Skeletal muscle satellite cell (primary cell): ENCODE data around the gene SCUBE1.

Experiments
- H3K27me3 ChIP-seq: 2 replicates; pipeline ENCODE4 v1.7.0; 2013; ENCODE audit warnings: low read length; ENCODE audit not compliant: control insufficient read depth, insufficient read depth
- H3K36me3 ChIP-seq: 2 replicates; pipeline ENCODE4 v1.7.0; 2013; ENCODE audit warnings: mild to moderate bottlenecking, control low read depth, low read length; ENCODE audit not compliant: insufficient read depth
- H3K4me1 ChIP-seq: 2 replicates; pipeline ENCODE4 v1.7.0; 2013; ENCODE audit warnings: low read length; ENCODE audit not compliant: control insufficient read depth, insufficient read depth
- H3K4me2 ChIP-seq: 2 replicates; pipeline ENCODE4 v1.7.0; 2013; ENCODE audit warnings: mild to moderate bottlenecking, low read length
- H3K4me3 ChIP-seq: 2 replicates; pipeline ENCODE4 v1.7.0; 2013; ENCODE audit warnings: low read length
- H3K9ac ChIP-seq: 2 replicates; pipeline ENCODE4 v1.7.0; 2013; ENCODE audit warnings: mild to moderate bottlenecking, low read depth, low read length, moderate library complexity
- H3K9me3 ChIP-seq: replicated peaks from 2 replicates; pipeline ENCODE4 v1.7.0; 2013; ENCODE audit warnings: mild to moderate bottlenecking, control low read depth, low read length

Gene SCUBE1

GRCh38 chr22:43212434-43212952, 130.7 kb downstream of the SCUBE1 start:
- Histone ChIP-seq H3K4me3 (no peak overlapping the region), H3K27me3 (peaks cover 27% of the 10 kb centered on the region), H3K4me2 (no peak overlapping the region), H3K36me3 (no peaks in the 10 kb centered on the region), H3K9ac (no peak overlapping the region), H3K4me1 (no peaks in the 10 kb centered on the region), H3K9me3 (no peaks in the 10 kb centered on the region)

- H3K4me2 ChIP-seq, result no peak overlapping the region
- H3K9ac ChIP-seq, result no peak overlapping the region
- no peak overlapping the region for H3K4me3 ChIP-seq
- no peaks in the 10 kb centered on the region for H3K9me3 ChIP-seq
- H3K36me3 ChIP-seq, result no peaks in the 10 kb centered on the region
- peaks cover 26% of the 10 kb centered on the region for H3K27me3 ChIP-seq
- H3K4me1 ChIP-seq, result no peaks in the 10 kb centered on the region
Measured at GRCh38 chr22:43211941-43212433, 131.2 kb downstream of the SCUBE1 start.

- Histone ChIP-seq H3K4me2 (no peak overlapping the region), H3K9me3 (no peaks in the 10 kb centered on the region), H3K4me3 (no peak overlapping the region), H3K4me1 (no peaks in the 10 kb centered on the region), H3K27me3 (peaks cover 26% of the 10 kb centered on the region), H3K9ac (no peak overlapping the region), H3K36me3 (no peaks in the 10 kb centered on the region)
Measured at GRCh38 chr22:43210631-43211515, 132.3 kb downstream of the SCUBE1 start.

- peaks cover 20% of the 10 kb centered on the region for H3K27me3 ChIP-seq
- no peaks in the 10 kb centered on the region for H3K36me3 ChIP-seq
- no peak overlapping the region for H3K9ac ChIP-seq
- no peak overlapping the region for H3K4me3 ChIP-seq
- H3K9me3 ChIP-seq, result no peaks in the 10 kb centered on the region
- H3K4me2 ChIP-seq, result no peak overlapping the region
- no peaks in the 10 kb centered on the region for H3K4me1 ChIP-seq
Measured at GRCh38 chr22:43209971-43210370, 133.2 kb downstream of the SCUBE1 start.

GRCh38 chr22:43209523-43209890, 133.7 kb downstream of the SCUBE1 start:
- no peaks in the 10 kb centered on the region for H3K4me1 ChIP-seq
- no peak overlapping the region for H3K4me2 ChIP-seq
- H3K36me3 ChIP-seq, result no peaks in the 10 kb centered on the region
- no peak overlapping the region for H3K4me3 ChIP-seq
- H3K9ac ChIP-seq, result no peak overlapping the region
- H3K9me3 ChIP-seq, result no peaks in the 10 kb centered on the region
- H3K27me3 ChIP-seq, result peaks cover 19% of the 10 kb centered on the region

- Histone ChIP-seq H3K9me3 (no peaks in the 10 kb centered on the region), H3K4me3 (no peak overlapping the region), H3K9ac (no peak overlapping the region), H3K4me2 (no peak overlapping the region), H3K27me3 (peaks cover 19% of the 10 kb centered on the region), H3K36me3 (no peaks in the 10 kb centered on the region), H3K4me1 (no peaks in the 10 kb centered on the region)
Measured at GRCh38 chr22:43208703-43209522, 134.3 kb downstream of the SCUBE1 start.

GRCh38 chr22:43207849-43208702, 135.1 kb downstream of the SCUBE1 start:
- no peaks in the 10 kb centered on the region for H3K9me3 ChIP-seq
- H3K4me1 ChIP-seq, result no peaks in the 10 kb centered on the region
- H3K36me3 ChIP-seq, result no peaks in the 10 kb centered on the region
- H3K4me3 ChIP-seq, result no peak overlapping the region
- H3K27me3 ChIP-seq, result peaks cover 12% of the 10 kb centered on the region
- H3K9ac ChIP-seq, result no peak overlapping the region
- no peak overlapping the region for H3K4me2 ChIP-seq

- Histone ChIP-seq H3K4me2 (no peak overlapping the region), H3K4me3 (no peak overlapping the region), H3K9me3 (no peaks in the 10 kb centered on the region), H3K36me3 (no peaks in the 10 kb centered on the region), H3K9ac (no peak overlapping the region), H3K4me1 (no peaks in the 10 kb centered on the region), H3K27me3 (peaks cover 10% of the 10 kb centered on the region)
Measured at GRCh38 chr22:43207386-43207785, 135.8 kb downstream of the SCUBE1 start.

- peaks cover 10% of the 10 kb centered on the region for H3K27me3 ChIP-seq
- no peaks in the 10 kb centered on the region for H3K4me1 ChIP-seq
- H3K9me3 ChIP-seq, result no peaks in the 10 kb centered on the region
- no peak overlapping the region for H3K4me2 ChIP-seq
- H3K4me3 ChIP-seq, result no peak overlapping the region
- H3K36me3 ChIP-seq, result no peaks in the 10 kb centered on the region
- H3K9ac ChIP-seq, result no peak overlapping the region
Measured at GRCh38 chr22:43206509-43207161, 136.5 kb downstream of the SCUBE1 start.

DNA sequence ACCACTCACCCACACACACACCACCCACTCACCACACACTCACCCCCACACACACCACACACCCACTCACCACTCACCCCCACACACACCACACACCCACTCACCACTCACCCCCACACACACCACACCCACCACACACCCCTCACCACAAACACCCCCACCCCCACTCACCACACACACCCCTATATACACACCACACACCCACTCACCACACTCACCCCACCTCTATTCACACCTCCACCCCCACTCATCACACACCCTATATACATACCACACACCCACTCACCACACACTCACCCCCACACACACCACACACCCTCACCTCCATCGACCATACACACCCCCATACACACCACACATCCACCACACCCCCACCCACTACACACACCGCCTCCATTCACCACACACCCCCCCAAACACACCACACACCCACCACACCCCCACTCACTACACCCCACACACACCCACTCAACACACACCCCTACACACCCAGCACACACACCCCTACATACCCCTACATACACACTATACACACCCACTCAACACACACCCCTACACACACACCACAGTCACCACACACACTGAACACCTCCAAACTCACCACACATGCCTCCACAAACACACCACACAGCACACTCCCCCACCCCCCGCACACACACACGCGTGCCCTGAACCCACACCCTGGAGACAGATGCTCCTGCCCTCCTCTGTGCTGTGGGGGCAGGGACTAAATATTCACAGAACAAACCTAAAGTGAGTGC, 137.2 kb downstream of the SCUBE1 start:
- H3K9me3 ChIP-seq, result no peaks in the 10 kb centered on the region
- H3K4me3 ChIP-seq, result no peak overlapping the region
- H3K4me1 ChIP-seq, result no peaks in the 10 kb centered on the region
- H3K36me3 ChIP-seq, result no peaks in the 10 kb centered on the region
- no peak overlapping the region for H3K9ac ChIP-seq
- peaks cover 10% of the 10 kb centered on the region for H3K27me3 ChIP-seq
- H3K4me2 ChIP-seq, result no peak overlapping the region
